ENCODE results near the gene BRD4.
A peak's percentile ranks its signal among the peaks of the same experiment; 100 is the strongest.

BRD4 gene

GRCh38 chr19:15268192-15268927 lies 64.0 kb downstream of the BRD4 start:
- no peak for DNase-seq (ENCODE audit: extremely low read depth in 1 of 2, low read depth in 1 of 2)

DNA sequence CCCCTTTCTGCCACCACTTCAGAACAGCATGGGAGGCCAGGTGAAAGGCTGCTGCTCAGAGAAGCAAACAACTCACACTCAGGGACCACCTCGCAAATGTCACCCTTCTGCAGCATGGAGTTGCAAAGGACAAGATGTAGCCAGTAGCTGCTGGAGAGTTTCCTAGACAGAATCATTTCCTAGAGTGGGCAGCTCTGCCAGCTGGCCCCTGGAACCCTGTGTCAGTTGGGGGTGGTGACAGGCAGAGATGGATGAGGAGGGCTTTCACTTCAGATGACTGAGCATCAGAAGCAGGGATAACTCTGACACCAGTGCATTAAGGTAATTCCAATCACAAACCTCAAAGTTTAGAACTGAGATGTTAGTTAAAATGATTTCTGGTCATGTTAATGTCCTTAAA lies 65.7 kb downstream of the BRD4 start:
- no peak for DNase-seq (ENCODE audit: extremely low read depth in 1 of 2, low read depth in 1 of 2)

- DNase-seq (ENCODE audit: extremely low read depth in 1 of 2, low read depth in 1 of 2), result no peak
These were observed 66.5 kb downstream of the BRD4 start for GRCh38 chr19:15265850-15266248.

GRCh38 chr19:15265214-15265849 lies 67.0 kb downstream of the BRD4 start:
- no peak for DNase-seq (ENCODE audit: extremely low read depth in 1 of 2, low read depth in 1 of 2)

DNA sequence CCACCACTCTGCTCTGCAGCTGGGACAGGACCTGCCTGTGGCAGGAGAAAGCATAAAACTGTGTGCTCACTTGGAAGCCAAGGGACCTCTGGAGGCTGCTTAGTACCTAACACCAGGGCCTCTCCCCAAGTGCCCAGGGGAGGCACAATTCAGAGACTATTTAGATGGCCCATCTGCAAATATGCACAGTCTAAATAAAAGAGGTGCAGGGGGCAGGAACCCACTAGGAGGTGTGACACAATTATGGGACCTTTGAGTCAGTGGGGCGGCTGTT lies 67.5 kb downstream of the BRD4 start:
- no peak for DNase-seq (ENCODE audit: extremely low read depth in 1 of 2, low read depth in 1 of 2)

DNA sequence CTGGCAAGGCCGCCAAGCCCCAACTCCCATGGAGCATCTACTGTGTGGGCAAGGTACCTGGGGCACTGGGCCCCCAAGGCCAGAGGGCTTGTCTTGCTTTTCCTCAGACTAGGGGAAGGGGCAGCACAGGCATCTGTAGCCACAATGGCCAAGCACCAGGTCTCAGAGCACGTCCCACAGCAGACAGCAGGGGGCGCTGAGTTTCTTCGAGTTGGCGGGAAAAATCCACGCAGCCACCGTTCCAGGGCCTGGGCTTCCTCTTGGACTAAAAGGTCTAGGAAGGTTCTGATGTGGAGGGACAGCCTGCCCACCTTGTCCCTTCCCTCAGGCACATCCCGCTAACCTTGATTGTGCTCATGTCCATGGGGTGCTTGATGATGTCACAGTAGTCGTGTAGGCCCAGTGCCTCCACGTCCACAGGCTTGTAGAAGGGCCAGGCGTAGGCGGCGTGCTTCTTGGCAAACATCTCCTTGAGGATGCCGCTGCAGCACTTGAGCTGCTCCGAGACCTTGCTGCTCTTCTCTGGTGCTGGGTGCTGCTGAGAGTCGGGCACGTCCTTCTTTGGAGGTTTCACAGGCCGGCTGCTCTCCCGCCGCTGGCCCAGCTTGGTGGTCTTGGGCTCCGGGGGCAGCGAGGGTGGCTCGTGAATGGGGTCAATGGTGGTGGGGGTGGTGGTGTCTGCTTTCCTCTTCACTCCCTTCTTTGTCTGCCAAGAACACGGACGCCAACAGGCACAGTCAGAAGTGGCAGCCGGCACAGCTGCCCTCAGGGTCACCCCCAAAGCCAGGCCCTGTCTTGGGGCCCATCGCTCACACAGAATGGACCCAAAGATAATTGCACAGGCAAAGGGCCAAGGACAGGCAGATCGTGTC lies 68.0 kb downstream of the BRD4 start:
- peak; percentile 40 to 48 for DNase-seq (ENCODE audit: extremely low read depth in 1 of 2, low read depth in 1 of 2)

GRCh38 chr19:15263361-15263985 lies 68.9 kb downstream of the BRD4 start:
- DNase-seq (ENCODE audit: extremely low read depth in 1 of 2, low read depth in 1 of 2), result no peak

GRCh38 chr19:15262011-15262410 lies 70.3 kb downstream of the BRD4 start:
- no peak for DNase-seq (ENCODE audit: extremely low read depth in 1 of 2, low read depth in 1 of 2)

DNA sequence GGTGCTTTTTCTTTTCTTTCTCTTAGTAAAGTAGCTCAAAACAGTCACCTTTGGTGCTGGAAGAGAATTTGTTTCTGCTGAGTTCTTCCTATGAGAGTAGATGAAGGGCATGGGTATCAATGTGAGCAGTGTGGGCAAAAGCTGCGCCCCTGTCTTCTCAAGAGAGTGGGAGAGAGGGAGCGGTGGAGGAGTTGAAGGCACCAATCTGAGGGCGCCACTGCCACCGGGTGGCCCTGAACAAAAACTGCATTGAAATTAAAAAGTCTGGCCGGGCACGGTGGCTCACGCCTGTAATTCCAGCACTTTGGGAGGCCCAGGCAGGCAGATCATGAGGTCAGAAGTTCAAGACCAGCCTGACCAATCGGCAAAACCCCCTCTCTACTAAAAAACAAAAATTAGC lies 71.4 kb downstream of the BRD4 start:
- no peak for DNase-seq (ENCODE audit: extremely low read depth in 1 of 2, low read depth in 1 of 2)

DNA sequence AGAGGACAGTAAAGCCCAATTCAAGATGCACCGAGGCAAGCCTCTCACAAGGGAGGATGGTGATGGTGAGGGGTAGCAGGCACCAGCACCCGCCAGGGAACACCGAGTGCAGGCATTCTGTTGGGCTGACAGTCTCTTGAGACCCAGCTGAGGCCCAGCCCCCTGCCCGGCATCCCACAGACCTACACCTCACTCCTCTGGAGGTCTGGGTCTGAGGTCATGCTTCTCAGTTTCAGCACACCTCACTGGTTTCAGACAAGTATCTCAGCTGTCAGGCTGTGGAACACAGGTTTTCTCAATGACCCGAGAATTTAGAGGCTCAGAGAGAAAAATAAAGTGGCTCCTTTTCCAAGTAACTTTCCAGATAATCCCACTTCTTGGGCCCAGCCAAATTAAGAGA lies 72.4 kb downstream of the BRD4 start:
- DNase-seq (ENCODE audit: extremely low read depth in 1 of 2, low read depth in 1 of 2), result no peak

DNA sequence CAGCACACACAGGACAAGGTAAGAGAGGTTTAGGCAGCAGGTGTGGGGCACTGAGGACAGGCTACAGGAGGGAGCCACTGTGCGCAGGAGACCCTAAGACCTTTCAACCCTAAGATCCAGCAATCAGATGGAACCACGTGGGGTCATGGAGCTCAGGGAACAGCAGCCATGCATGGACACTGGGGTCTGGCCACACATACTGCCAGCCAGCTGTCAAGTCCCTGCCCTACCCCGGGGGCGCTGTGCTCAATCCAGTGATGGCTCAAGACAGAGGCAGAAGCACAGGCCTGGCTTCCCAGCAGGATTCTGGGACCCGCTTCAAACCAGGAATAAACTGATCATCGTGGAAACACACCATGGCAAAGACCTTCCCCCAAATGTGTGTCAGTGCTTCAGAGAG lies 74.6 kb downstream of the BRD4 start:
- no peak for DNase-seq (ENCODE audit: extremely low read depth in 1 of 2, low read depth in 1 of 2)

GRCh38 chr19:15256708-15257331 lies 75.5 kb downstream of the BRD4 start:
- DNase-seq (ENCODE audit: extremely low read depth in 1 of 2, low read depth in 1 of 2), result no peak

GRCh38 chr19:15255359-15255990 lies 76.9 kb downstream of the BRD4 start:
- no peak for DNase-seq (ENCODE audit: extremely low read depth in 1 of 2, low read depth in 1 of 2)

DNA sequence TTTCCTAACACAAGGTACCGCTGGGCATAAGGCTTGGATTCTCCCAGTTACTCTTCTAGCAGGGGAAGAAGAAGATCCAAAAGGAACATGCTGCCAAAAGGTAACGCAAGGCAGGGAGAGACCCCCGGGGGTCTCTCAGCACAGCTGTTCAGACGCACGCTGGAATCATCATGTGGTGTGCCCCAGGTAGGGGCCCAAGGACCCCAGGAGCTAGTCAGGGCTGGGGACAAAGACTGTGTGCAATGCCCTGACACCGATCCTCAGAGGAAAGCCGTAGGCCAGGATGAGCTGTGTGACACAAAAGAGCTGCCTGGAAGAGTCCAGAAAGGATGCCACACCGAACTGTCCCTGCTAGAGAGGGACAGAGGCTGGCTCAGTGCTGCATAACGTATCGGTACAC lies 77.8 kb downstream of the BRD4 start:
- no peak for DNase-seq (ENCODE audit: extremely low read depth in 1 of 2, low read depth in 1 of 2)

- no peak for DNase-seq (ENCODE audit: extremely low read depth in 1 of 2, low read depth in 1 of 2)
These were observed 78.8 kb downstream of the BRD4 start for GRCh38 chr19:15253513-15253912.

DNA sequence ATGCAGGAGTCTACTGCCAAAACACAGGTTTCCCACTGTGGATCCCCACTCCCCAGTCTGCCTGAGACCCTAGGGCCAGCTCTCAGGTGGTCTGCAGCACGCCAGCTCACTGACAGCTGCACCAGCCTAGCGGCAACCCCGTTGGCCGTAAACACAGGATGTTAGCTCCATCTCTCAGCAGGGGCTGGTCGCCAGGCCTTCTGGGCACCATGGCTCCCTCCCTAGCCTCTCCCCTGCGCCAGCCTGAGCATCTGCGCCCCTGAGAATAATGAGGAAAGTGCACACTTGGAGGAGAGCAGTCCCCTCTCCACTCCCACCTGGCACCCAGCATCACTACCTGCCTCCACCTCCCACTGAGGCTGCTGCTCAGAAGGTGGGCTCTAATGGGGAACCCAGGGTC lies 79.3 kb downstream of the BRD4 start:
- no peak for DNase-seq (ENCODE audit: extremely low read depth in 1 of 2, low read depth in 1 of 2)

DNA sequence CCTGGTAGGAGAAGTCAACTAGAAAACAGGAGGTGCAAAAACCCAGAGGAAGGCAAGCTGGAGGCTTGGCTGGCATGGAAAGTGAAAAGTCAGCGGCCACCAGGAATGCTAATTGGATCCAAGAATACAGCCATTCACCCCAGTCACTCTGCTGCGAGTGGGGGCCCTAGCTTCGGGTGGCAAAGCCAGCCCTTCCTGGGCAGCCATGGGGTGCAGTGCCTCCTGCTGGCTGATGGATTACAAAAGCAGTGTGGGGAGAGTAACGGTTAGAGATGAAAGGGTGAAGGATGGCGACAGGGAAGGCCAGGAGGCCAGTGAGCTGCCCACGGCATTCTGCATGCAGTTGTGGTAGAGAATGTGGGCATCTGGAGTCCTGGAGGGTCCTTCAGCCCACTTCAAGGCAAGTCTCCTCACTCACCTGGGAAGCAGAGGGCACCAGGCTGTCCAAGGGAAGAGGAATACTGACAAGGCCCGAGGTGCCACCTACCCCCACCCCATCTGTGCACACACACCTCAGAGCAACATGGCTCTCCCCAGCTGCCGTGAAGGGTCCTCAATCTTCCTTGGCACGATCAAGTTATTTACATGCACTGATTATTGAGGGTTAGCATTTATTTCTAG lies 79.8 kb downstream of the BRD4 start:
- no peak for DNase-seq (ENCODE audit: extremely low read depth in 1 of 2, low read depth in 1 of 2)

- no peak for DNase-seq (ENCODE audit: extremely low read depth in 1 of 2, low read depth in 1 of 2)
These were observed 80.5 kb downstream of the BRD4 start for GRCh38 chr19:15251749-15252397.

DNA sequence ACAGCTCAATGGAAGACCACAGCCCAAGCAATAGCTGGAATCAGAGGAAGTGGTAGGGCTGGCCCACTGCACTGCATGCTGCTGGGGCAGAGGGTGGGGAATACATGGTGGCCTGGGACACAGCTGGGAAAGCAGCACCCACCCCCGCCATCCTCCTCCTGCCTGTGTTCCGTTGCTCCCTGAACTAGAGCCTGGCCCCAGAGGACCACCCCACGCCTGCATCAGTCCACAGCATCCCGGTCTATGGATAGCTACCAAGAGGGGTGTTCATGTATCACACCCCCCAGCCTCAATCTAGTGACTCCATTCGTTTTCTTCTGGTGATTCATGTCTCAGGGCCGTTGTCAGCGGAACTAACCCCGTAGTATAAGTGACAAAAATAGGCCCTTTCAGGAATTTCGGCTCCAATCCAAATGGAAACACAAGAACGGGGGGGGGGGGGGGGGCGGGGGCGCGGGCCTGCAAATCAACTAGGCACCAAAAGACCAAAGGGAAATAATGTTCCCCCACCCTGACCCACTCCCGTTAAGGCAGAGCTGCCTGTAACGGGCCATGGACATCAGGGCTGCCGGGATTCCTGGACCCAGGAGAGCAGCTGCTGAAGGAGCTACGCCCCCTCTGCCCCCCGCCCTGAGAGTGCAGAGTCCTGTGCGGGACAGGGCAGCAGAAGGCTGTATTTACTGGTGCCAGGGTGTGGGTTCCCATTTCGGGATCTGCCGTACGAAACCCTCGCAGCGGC lies 81.2 kb downstream of the BRD4 start:
- DNase-seq (ENCODE audit: extremely low read depth in 1 of 2, low read depth in 1 of 2), result no peak

Measured in activated CD8-positive, alpha-beta memory T cell treated with anti-CD3 and anti-CD28 coated beads for 1 hour (primary cell).